ENCODE data around the gene TMEM169. TPM values are rescaled to one million over a fixed set of nuclear protein-coding genes. Genes with fewer than 3 reads are reported as not detected.

The TMEM169 gene
- polyA plus RNA-seq, 1 donor from 2014 or later: 29.6 TPM

- Histone ChIP-seq H2AFZ (ENCODE audit: low read depth, low read length) (no peak overlapping the region), H3K36me3 (ENCODE audit: insufficient read depth, low read length) (no peaks in the 10 kb centered on the region), H3K4me2 (ENCODE audit: low read length) (no peak overlapping the region), H3F3A (ENCODE audit: insufficient read depth, low read length, poor library complexity, severe bottlenecking) (peaks cover 12% of the 10 kb centered on the region), H3K27ac (ENCODE audit: low read length) (no peak overlapping the region), H3K9me3 (ENCODE audit: low read length) (no peaks in the 10 kb centered on the region), H3K27me3 (ENCODE audit: insufficient read depth, low read depth, low read length) (no peaks in the 10 kb centered on the region), H3K9ac (ENCODE audit: low read length) (no peak overlapping the region), H4K20me1 (ENCODE audit: insufficient read depth) (no peaks in the 10 kb centered on the region), H3K9me2 (ENCODE audit: insufficient read depth, low read length) (no peaks in the 10 kb centered on the region), H3K79me2 (replicated peaks; ENCODE audit: insufficient read depth, low read length) (peaks cover 67% of the 10 kb centered on the region), H3K4me3 (ENCODE audit: low read length) (no peak overlapping the region)
- TF ChIP-seq POLR2AphosphoS5 (IDR thresholded peaks at IDR 0.05): no peak
- no peak for TF ChIP-seq EZH2 (IDR thresholded peaks at IDR 0.05; ENCODE audit: borderline replicate concordance, insufficient read depth, low read length, poor library complexity, severe bottlenecking)
- no peak for TF ChIP-seq MXI1 (conservative IDR thresholded peaks at IDR 0.05; ENCODE audit: poor library complexity, severe bottlenecking)
- TF ChIP-seq SMC3 (conservative IDR thresholded peaks at IDR 0.05; ENCODE audit: poor library complexity): no peak
- no peak for TF ChIP-seq CTCF (IDR thresholded peaks at IDR 0.05; ENCODE audit: poor library complexity, severe bottlenecking)
- TF ChIP-seq REST (IDR thresholded peaks at IDR 0.05; ENCODE audit: borderline replicate concordance): no peak
- TF ChIP-seq TAF1 (IDR thresholded peaks at IDR 0.05; ENCODE audit: low read depth): no peak
- TF ChIP-seq RAD21 (conservative IDR thresholded peaks at IDR 0.05): no peak
- TF ChIP-seq EP300 (conservative IDR thresholded peaks at IDR 0.05; ENCODE audit: poor library complexity, severe bottlenecking): no peak
Observed at GRCh38 chr2:216086207-216086893, 4.6 kb downstream of the TMEM169 start.

- Histone ChIP-seq H3K79me2 (replicated peaks; ENCODE audit: insufficient read depth, low read length) (peaks cover 34% of the 10 kb centered on the region), H3K27me3 (ENCODE audit: insufficient read depth, low read depth, low read length) (no peaks in the 10 kb centered on the region), H3K4me2 (ENCODE audit: low read length) (no peak overlapping the region), H2AFZ (ENCODE audit: low read depth, low read length) (no peak overlapping the region), H4K20me1 (ENCODE audit: insufficient read depth) (no peaks in the 10 kb centered on the region), H3K36me3 (ENCODE audit: insufficient read depth, low read length) (no peaks in the 10 kb centered on the region), H3K27ac (ENCODE audit: low read length) (no peak overlapping the region), H3K9ac (ENCODE audit: low read length) (no peak overlapping the region), H3F3A (ENCODE audit: insufficient read depth, low read length, poor library complexity, severe bottlenecking) (no peaks in the 10 kb centered on the region), H3K9me3 (ENCODE audit: low read length) (no peaks in the 10 kb centered on the region), H3K9me2 (ENCODE audit: insufficient read depth, low read length) (no peaks in the 10 kb centered on the region), H3K4me3 (ENCODE audit: low read length) (no peak overlapping the region)
- no peak for TF ChIP-seq REST (IDR thresholded peaks at IDR 0.05; ENCODE audit: borderline replicate concordance)
- TF ChIP-seq EZH2 (IDR thresholded peaks at IDR 0.05; ENCODE audit: borderline replicate concordance, insufficient read depth, low read length, poor library complexity, severe bottlenecking): no peak
- no peak for TF ChIP-seq SMC3 (conservative IDR thresholded peaks at IDR 0.05; ENCODE audit: poor library complexity)
- TF ChIP-seq MXI1 (conservative IDR thresholded peaks at IDR 0.05; ENCODE audit: poor library complexity, severe bottlenecking): no peak
- TF ChIP-seq CTCF (IDR thresholded peaks at IDR 0.05; ENCODE audit: poor library complexity, severe bottlenecking): no peak
- no peak for TF ChIP-seq EP300 (conservative IDR thresholded peaks at IDR 0.05; ENCODE audit: poor library complexity, severe bottlenecking)
- no peak for TF ChIP-seq POLR2AphosphoS5 (IDR thresholded peaks at IDR 0.05)
- TF ChIP-seq RAD21 (conservative IDR thresholded peaks at IDR 0.05): no peak
- no peak for TF ChIP-seq TAF1 (IDR thresholded peaks at IDR 0.05; ENCODE audit: low read depth)
Observed at GRCh38 chr2:216090369-216090786, 8.7 kb downstream of the TMEM169 start.

Data from neural cell (in vitro differentiated cells).